ENCODE results near the gene CELF3. TPM values are rescaled to one million over a fixed set of nuclear protein-coding genes. Genes with fewer than 3 reads are reported as not detected.

Gene CELF3
- polyA plus RNA-seq, 1 of the 3 experiments (the other 2 are of a cell fraction) = 0.25 TPM

DNA sequence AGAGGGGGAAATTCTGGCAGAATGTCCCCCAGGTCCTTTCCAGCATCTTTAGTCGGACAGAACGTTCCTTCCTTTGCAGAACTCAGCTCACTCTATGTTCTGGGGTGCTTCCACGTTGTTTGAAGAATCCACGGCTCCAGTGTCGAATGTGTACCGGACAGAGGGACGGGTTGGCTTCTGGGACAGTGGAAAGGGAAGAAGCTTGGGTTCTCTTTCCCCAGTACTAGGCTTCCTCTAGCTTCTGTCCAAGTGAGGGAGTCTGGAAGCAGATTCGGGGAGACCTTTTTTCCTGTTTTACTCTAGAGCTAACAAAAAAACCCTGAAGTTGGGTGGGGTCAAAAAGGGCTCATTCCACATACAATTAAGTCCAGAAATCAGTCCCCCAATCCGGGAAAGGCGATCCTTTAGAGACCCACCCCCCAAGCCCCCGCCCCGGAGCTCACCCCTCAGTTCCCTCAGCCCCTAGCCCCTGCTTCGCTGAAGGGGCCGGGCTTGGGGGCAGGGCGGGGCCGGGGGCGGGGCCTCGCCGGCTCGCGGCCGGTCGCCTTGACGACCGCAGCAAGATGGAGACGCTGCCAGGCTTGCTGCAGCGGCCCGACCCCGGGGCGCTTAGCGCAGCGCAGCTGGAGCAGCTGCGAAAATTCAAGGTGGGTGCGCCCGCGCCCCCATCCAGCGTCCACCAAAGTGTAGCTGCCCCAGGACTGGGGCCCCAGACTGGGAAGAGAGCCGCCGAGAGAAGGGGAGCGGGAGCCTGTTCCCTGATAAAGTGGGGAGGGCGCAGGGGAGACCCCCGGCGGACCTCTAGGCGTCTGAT lies 4.6 kb upstream of the CELF3 start, which contains the start of gene RIIAD1:
TSS of gene RIIAD1 (plus strand) at position 549 of the 814 bp plus-strand sequence. CDS start at position 564, 15 bp downstream.
- ChIA-PET POLR2A (no interaction called here), CTCF (interaction anchor here (0.7 to 2.8 kb wide), 10 partner anchors 7 to 420 kb away, joined by 3 to 13 read pairs (median 3); partner anchors contain the start of gene S100A10)
- WGBS (ENCODE audit: low lambda C conversion rate) = 23% methylated on average over 21 of the region's 44 CpGs

More for the DNA sequence above, 4.6 kb upstream of the CELF3 start, which contains the start of gene RIIAD1:
- peak within 1 kb of the TSS; percentile 90 for H2AFZ ChIP-seq (ENCODE audit: low read depth)
- H3K27ac ChIP-seq (ENCODE audit: low read depth in 2 of 2, low read length in 1 of 2) = peak within 1 kb of the TSS in 1 of 2 experiments; percentile 44; a peak in 2 of 4 replicates
- no peaks in the 10 kb centered on the region for H3K36me3 ChIP-seq (replicated peaks in 1 of 2; ENCODE audit: control insufficient read depth in 1 of 2, insufficient read depth in 2 of 2, low read length in 1 of 2)
- peaks cover 0 to 36% of the 10 kb centered on the region in 2 experiments; a peak in 3 of 4 replicates for H3K4me1 ChIP-seq (ENCODE audit: control insufficient read depth in 1 of 2, insufficient read depth in 2 of 2, low read depth in 1 of 2, low read length in 1 of 2)
- H3K27me3 ChIP-seq (ENCODE audit: insufficient read depth) = peaks cover 21% of the 10 kb centered on the region
- H3K9ac ChIP-seq = no peak within 1 kb of the TSS
- peak within 1 kb of the TSS; percentile 59 to 73 for H3K4me3 ChIP-seq (ENCODE audit: low read depth in 2 of 2, low read length in 1 of 2)
- H3K9me3 ChIP-seq = no peaks in the 10 kb centered on the region
- TF ChIP-seq EZH2phosphoT487 (IDR thresholded peaks at IDR 0.05; ENCODE audit: borderline replicate concordance, low read depth) (no peak), CHD2 (IDR thresholded peaks at IDR 0.05; ENCODE audit: low read length, partially characterized antibody) (no peak), RXRA (IDR thresholded peaks at IDR 0.05; ENCODE audit: borderline replicate concordance, low read depth) (no peak), YY1 (IDR thresholded peaks at IDR 0.05; ENCODE audit: low read depth) (0 out of 2 replicates have a peak, but pooled peaks have one; percentile 29), JUND (IDR thresholded peaks at IDR 0.05) (no peak), SMC3 (IDR thresholded peaks at IDR 0.05; ENCODE audit: low read depth, low read length) (peak; percentile 32; the same call in 1 of the 2 replicates), RAD21 (IDR thresholded peaks at IDR 0.05; ENCODE audit: low read length) (peak; percentile 38), MXI1 (IDR thresholded peaks at IDR 0.05; ENCODE audit: low read depth, low read length) (peak; percentile 61; the same call in 1 of the 2 replicates)
- TF ChIP-seq, protein P1, sequence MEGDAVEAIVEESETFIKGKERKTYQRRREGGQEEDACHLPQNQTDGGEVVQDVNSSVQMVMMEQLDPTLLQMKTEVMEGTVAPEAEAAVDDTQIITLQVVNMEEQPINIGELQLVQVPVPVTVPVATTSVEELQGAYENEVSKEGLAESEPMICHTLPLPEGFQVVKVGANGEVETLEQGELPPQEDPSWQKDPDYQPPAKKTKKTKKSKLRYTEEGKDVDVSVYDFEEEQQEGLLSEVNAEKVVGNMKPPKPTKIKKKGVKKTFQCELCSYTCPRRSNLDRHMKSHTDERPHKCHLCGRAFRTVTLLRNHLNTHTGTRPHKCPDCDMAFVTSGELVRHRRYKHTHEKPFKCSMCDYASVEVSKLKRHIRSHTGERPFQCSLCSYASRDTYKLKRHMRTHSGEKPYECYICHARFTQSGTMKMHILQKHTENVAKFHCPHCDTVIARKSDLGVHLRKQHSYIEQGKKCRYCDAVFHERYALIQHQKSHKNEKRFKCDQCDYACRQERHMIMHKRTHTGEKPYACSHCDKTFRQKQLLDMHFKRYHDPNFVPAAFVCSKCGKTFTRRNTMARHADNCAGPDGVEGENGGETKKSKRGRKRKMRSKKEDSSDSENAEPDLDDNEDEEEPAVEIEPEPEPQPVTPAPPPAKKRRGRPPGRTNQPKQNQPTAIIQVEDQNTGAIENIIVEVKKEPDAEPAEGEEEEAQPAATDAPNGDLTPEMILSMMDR (IDR thresholded peaks at IDR 0.05) = peak; percentile 45
- TF ChIP-seq, protein P2, sequence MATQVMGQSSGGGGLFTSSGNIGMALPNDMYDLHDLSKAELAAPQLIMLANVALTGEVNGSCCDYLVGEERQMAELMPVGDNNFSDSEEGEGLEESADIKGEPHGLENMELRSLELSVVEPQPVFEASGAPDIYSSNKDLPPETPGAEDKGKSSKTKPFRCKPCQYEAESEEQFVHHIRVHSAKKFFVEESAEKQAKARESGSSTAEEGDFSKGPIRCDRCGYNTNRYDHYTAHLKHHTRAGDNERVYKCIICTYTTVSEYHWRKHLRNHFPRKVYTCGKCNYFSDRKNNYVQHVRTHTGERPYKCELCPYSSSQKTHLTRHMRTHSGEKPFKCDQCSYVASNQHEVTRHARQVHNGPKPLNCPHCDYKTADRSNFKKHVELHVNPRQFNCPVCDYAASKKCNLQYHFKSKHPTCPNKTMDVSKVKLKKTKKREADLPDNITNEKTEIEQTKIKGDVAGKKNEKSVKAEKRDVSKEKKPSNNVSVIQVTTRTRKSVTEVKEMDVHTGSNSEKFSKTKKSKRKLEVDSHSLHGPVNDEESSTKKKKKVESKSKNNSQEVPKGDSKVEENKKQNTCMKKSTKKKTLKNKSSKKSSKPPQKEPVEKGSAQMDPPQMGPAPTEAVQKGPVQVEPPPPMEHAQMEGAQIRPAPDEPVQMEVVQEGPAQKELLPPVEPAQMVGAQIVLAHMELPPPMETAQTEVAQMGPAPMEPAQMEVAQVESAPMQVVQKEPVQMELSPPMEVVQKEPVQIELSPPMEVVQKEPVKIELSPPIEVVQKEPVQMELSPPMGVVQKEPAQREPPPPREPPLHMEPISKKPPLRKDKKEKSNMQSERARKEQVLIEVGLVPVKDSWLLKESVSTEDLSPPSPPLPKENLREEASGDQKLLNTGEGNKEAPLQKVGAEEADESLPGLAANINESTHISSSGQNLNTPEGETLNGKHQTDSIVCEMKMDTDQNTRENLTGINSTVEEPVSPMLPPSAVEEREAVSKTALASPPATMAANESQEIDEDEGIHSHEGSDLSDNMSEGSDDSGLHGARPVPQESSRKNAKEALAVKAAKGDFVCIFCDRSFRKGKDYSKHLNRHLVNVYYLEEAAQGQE (IDR thresholded peaks at IDR 0.05; ENCODE audit: low read depth, low read length) = no peak
- no peaks in the 10 kb centered on the region for H3F3A ChIP-seq (replicated peaks; ENCODE audit: insufficient read depth)
- H4K20me1 ChIP-seq (ENCODE audit: insufficient read depth) = no peaks in the 10 kb centered on the region
- no peaks in the 10 kb centered on the region for H3K79me2 ChIP-seq (ENCODE audit: insufficient read depth)
- DNase-seq = peak; percentile 93
- no peaks in the 10 kb centered on the region for H3K9me2 ChIP-seq
- H3K4me2 ChIP-seq = peak within 1 kb of the TSS; percentile 83

Data from SK-N-SH (cell line).